ES-I3 (cell line): Measurements from ENCODE around the gene FKBP3.
"Not testable (repeated sequence)": the region's sequence is repeated elsewhere in the genome, so short reads cannot be mapped to it uniquely, and the experiment has no call there.

Experiments
- H3K36me3 ChIP-seq: 2 replicates; pipeline ENCODE4 v1.6.1; 2013; ENCODE audit warnings: mild to moderate bottlenecking, low read length, control low read depth, moderate library complexity; ENCODE audit not compliant: insufficient read depth
- H3K4me1 ChIP-seq: 2 replicates; pipeline ENCODE4 v1.6.1; 2013; ENCODE audit warnings: mild to moderate bottlenecking, control low read depth, low read length; ENCODE audit not compliant: insufficient read depth
- H3K9ac ChIP-seq: 2 replicates; pipeline ENCODE4 v1.6.1; 2013; ENCODE audit warnings: low read depth, mild to moderate bottlenecking, low read length, moderate library complexity
- H3K9me3 ChIP-seq: 2 replicates; pipeline ENCODE4 v1.6.1; 2013; ENCODE audit warnings: mild to moderate bottlenecking, low read length, moderate library complexity; ENCODE audit not compliant: control insufficient read depth, insufficient read depth

The FKBP3 gene

DNA sequence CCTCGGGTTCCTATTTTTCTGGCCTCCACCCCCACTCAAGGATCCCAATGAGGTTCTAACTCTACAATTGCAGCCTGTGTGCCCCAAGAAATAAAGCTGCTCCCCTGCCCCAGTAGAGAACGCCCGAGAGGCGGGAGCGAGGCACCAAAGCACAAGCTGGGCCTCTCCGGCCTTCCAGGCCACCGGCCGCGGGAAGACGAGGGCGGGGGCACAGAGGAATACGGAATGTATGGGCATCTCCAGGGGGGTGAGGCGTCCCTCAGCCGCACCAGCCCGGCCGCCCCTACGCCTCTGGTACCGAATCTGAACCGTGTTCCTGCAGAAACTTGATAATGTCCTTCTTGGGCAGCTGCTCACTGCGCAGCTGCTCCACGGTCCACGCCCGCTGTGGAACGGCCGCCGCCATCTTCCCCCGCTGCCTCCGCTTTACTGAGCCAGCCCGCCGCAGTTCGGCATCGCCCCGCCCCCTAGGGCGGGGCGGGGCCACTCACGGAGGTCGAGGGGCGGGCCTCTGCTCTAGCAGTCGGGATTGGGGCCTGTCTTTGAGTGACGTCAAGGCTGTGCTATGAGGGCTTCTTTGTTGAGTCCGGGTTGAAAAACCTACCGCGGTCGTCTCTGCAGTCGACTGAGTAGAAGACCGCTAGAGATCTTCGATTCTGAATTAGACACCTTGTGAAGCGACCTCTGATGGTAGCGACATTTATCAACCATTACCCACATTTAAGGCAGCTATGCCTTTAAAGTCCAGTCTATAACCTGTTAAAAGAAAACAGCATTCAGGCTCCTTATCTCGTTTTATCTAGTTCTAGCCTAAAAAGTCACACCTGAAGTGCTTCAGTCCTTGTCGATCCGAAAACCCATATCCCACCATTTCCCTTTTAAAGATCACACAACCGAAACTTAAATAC, at the start of gene FKBP3:
TSS of gene FKBP3 (minus strand) at position 431 of the 908 bp plus-strand sequence. CDS start at position 406, 25 bp downstream.
- Histone ChIP-seq H3K9ac (peak within 1 kb of the TSS; percentile 95), H3K9me3 (no peaks in the 10 kb centered on the region), H3K36me3 (no peaks in the 10 kb centered on the region), H3K4me1 (no peaks in the 10 kb centered on the region; the same call in 1 of the 2 replicates)

DNA sequence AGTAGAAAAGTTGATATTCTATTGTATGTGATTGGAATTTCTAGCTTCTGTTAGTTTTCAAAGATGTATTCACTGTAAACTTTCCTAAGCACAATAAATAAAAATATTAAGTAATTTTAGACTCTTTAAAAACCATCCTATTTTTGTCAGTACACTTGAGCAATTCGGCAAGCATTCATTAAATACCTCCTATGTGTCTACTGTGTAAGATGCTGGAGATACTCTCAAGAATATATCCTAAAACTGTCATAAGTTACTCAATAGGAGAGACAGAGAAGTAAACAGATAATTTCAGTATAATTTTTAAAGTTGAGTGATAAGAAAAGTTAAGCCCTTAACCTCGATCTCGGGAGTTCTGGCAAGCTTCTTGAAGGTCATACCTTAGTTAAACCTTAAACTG, 47.5 kb upstream of the FKBP3 start:
- H3K9me3 ChIP-seq: no peaks in the 10 kb centered on the region
- H3K4me1 ChIP-seq: peaks cover 5% of the 10 kb centered on the region; the same call in 1 of the 2 replicates
- H3K9ac ChIP-seq: no peak overlapping the region
- H3K36me3 ChIP-seq: no peaks in the 10 kb centered on the region

- Histone ChIP-seq H3K9ac (no peak overlapping the region), H3K4me1 (peaks cover 5% of the 10 kb centered on the region; the same call in 1 of the 2 replicates), H3K9me3 (no peaks in the 10 kb centered on the region), H3K36me3 (no peaks in the 10 kb centered on the region)
Observed at GRCh38 chr14:45181329-45181728, 47.0 kb upstream of the FKBP3 start.

- H3K9me3 ChIP-seq: no peaks in the 10 kb centered on the region
- H3K36me3 ChIP-seq: no peaks in the 10 kb centered on the region
- H3K4me1 ChIP-seq: peaks cover 3% of the 10 kb centered on the region; the same call in 1 of the 2 replicates
- no peak overlapping the region for H3K9ac ChIP-seq
Observed at GRCh38 chr14:45177076-45177475, 42.8 kb upstream of the FKBP3 start.

- no peaks in the 10 kb centered on the region for H3K9me3 ChIP-seq
- no peaks in the 10 kb centered on the region for H3K4me1 ChIP-seq
- no peak overlapping the region for H3K9ac ChIP-seq
- peaks cover 8% of the 10 kb centered on the region; the same call in 1 of the 2 replicates for H3K36me3 ChIP-seq
Observed at GRCh38 chr14:45169906-45170305, 35.6 kb upstream of the FKBP3 start.

GRCh38 chr14:45156067-45156466, 21.8 kb upstream of the FKBP3 start:
- no peaks in the 10 kb centered on the region for H3K36me3 ChIP-seq
- H3K9ac ChIP-seq: no peak overlapping the region
- H3K9me3 ChIP-seq: no peaks in the 10 kb centered on the region
- H3K4me1 ChIP-seq: no peaks in the 10 kb centered on the region

- Histone ChIP-seq H3K9me3 (no peaks in the 10 kb centered on the region), H3K4me1 (no peaks in the 10 kb centered on the region), H3K9ac (no peak overlapping the region), H3K36me3 (peaks cover 4% of the 10 kb centered on the region; the same call in 1 of the 2 replicates)
Observed at GRCh38 chr14:45150386-45150890, 16.2 kb upstream of the FKBP3 start.

GRCh38 chr14:45149602-45150001, 15.3 kb upstream of the FKBP3 start:
- Histone ChIP-seq H3K9me3 (no peaks in the 10 kb centered on the region), H3K9ac (no peak overlapping the region), H3K36me3 (peaks cover 4% of the 10 kb centered on the region; the same call in 1 of the 2 replicates), H3K4me1 (no peaks in the 10 kb centered on the region)

GRCh38 chr14:45145214-45145613, 10.9 kb upstream of the FKBP3 start:
- no peaks in the 10 kb centered on the region for H3K4me1 ChIP-seq
- H3K9ac ChIP-seq: no peak overlapping the region
- H3K9me3 ChIP-seq: no peaks in the 10 kb centered on the region
- H3K36me3 ChIP-seq: peaks cover 4% of the 10 kb centered on the region; the same call in 1 of the 2 replicates

- Histone ChIP-seq H3K9me3 (no peaks in the 10 kb centered on the region), H3K9ac (no peak overlapping the region), H3K4me1 (no peaks in the 10 kb centered on the region), H3K36me3 (peaks cover 4% of the 10 kb centered on the region; the same call in 1 of the 2 replicates)
Observed at GRCh38 chr14:45144658-45145057, 10.4 kb upstream of the FKBP3 start.

DNA sequence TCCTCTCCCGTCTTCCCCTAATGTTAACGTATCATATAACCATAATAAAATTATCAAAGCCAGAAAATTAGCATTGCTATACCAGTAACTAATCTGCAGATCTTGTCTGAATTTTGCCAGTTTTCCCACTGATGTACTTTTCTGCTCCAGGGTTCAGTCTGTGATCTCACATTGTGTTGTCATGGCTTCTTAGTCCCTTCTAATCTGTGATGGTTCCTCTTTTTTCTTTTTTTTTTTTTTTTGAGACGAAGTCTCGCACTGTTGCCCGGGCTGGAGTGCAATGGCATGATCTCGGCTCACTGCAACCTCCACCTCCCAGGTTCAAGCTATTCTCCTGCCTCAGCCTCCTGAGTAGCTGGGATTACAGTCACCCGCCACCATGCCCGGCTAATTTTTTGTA, 7.8 kb upstream of the FKBP3 start:
- not testable (repeated sequence) for H3K36me3 ChIP-seq, H3K9me3 ChIP-seq, H3K4me1 ChIP-seq, H3K9ac ChIP-seq

- H3K4me1 ChIP-seq: no peaks in the 10 kb centered on the region; the same call in 1 of the 2 replicates
- no peak overlapping the region; the same call in 1 of the 2 replicates for H3K9ac ChIP-seq
- no peaks in the 10 kb centered on the region for H3K36me3 ChIP-seq
- H3K9me3 ChIP-seq: no peaks in the 10 kb centered on the region
Observed at GRCh38 chr14:45140661-45141187, 6.4 kb upstream of the FKBP3 start.

DNA sequence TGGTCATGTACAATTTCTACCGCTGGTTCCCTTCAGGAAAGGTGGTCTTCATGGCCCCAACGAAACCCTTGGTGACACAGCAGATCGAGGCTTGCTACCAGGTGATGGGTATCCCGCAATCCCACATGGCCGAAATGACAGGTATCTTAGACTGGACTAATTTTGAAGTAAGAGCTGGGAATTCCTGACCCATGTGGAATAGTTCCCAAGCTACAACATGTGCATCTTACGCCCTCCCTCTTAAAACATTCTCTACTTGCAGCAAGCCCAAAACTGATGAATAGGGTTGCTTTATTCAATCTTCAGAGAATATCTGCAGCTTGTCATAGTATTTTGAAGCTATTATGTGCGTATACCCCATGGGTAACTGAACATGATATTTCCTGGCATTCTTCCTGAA, 2.1 kb upstream of the FKBP3 start:
- H3K9ac ChIP-seq: peak overlapping the region; percentile 95
- H3K9me3 ChIP-seq: no peaks in the 10 kb centered on the region
- H3K4me1 ChIP-seq: no peaks in the 10 kb centered on the region; the same call in 1 of the 2 replicates
- H3K36me3 ChIP-seq: no peaks in the 10 kb centered on the region

DNA sequence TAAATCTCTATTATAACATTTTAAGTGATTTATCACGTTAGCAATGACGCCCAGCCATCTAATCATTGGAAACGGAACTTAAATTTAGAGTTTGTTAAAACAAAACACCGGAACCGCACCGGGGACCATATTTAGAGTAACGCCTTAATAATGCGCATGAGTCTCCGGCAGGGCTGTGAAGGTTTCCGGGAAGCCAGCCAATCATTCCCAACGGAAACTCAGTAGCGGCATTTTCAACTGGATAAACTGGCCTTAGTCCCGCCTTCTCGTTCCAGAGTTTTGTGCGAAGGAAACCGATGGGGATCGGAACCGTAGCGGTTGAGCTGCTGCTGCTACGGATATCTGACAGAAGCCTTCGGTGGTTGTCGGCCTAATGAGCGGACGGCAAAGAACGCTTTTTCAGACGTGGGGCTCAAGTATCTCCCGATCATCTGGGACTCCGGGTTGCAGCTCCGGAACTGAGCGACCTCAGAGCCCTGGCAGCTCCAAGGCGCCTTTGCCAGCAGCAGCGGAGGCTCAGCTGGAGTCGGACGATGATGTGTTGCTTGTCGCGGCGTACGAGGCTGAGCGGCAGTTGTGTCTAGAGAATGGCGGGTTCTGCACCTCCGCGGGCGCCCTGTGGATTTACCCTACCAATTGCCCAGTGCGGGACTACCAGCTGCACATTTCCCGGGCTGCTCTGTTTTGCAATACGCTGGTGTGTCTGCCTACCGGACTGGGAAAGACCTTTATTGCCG, 1.5 kb upstream of the FKBP3 start, which contains the start of gene FANCM:
TSS of gene FANCM (plus strand) at position 272 of the 737 bp plus-strand sequence. CDS start at position 374, 102 bp downstream.
- H3K9ac ChIP-seq: peak within 1 kb of the TSS; percentile 95
- H3K4me1 ChIP-seq: no peaks in the 10 kb centered on the region; the same call in 1 of the 2 replicates
- no peaks in the 10 kb centered on the region for H3K9me3 ChIP-seq
- no peaks in the 10 kb centered on the region for H3K36me3 ChIP-seq
